Right atrium auricular region (tissue), 2 donors: ENCODE measurements around the gene SRP19. TPM values are rescaled to one million over a fixed set of nuclear protein-coding genes. Genes with fewer than 3 reads are reported as not detected.
A peak's percentile ranks its signal among the peaks of the same experiment; 100 is the strongest.

Source experiments
- DNase-seq: peaks from one replicate; pipeline ENCODE4 v3.0.0-alpha.2; 2019; ENCODE audit warnings: low spot score
- H3K27ac ChIP-seq, 2 donors: fragments of 200-600 bp; sonication (generic); 1 replicate in 1 of 2; 2 replicates in 1 of 2; pipeline ENCODE4 v1.5.1; 2016 to 2019
- H3K27me3 ChIP-seq, 2 donors: fragments of 200-600 bp; sonication (generic); one replicate each; pipeline versions ENCODE4 v1.5.1 to v1.6.0; 2017 to 2019
- H3K36me3 ChIP-seq: fragments of 200-600 bp; sonication (generic); one replicate; pipeline ENCODE4 v1.5.1; 2016
- H3K4me1 ChIP-seq, 2 donors: fragments of 200-600 bp; sonication (generic); one replicate each; pipeline versions ENCODE4 v1.5.1 to v1.6.0; 2017 to 2019
- H3K4me3 ChIP-seq, 2 donors: fragments of 200-600 bp; sonication (generic); 1 replicate in 1 of 2; 2 replicates in 1 of 2; pipeline ENCODE4 v1.5.1; 2017 to 2019; ENCODE audit warnings: mild to moderate bottlenecking in 1 of 2, moderate library complexity in 1 of 2
- H3K9me3 ChIP-seq, 2 donors: fragments of 200-600 bp; sonication (generic); one replicate each; pipeline ENCODE4 v1.5.1; 2019
- CTCF ChIP-seq, 2 donors: fragments of 200-600 bp; sonication (generic); IDR thresholded peaks; one replicate each; pipeline ENCODE4 v1.5.1; 2019; ENCODE audit warnings: antibody characterized with exemption in 2 of 2
- total RNA-seq, 2 donors: library from RNA; depleted of rRNA; stranded (reverse); fragments of >200 nt; gene quantifications; one replicate each; pipeline ENCODE4 v1.1.0, GENCODE V29; 2016

Gene SRP19
- total RNA-seq, 2 donors from 2014 or later: 48.0 to 57.7 TPM

GRCh38 chr5:112914584-112914983, 53.5 kb downstream of the SRP19 start:
- Histone ChIP-seq H3K27me3 (no peaks in the 10 kb centered on the region), H3K36me3 (peaks cover 18% of the 10 kb centered on the region), H3K27ac (peak overlapping the region; percentile 36 to 54), H3K4me1 (peaks cover 0 to 80% of the 10 kb centered on the region in 2 donors), H3K9me3 (no peaks in the 10 kb centered on the region), H3K4me3 (no peak overlapping the region)
- DNase-seq: no peak
- no peak for TF ChIP-seq CTCF (IDR thresholded peaks at IDR 0.05)

- TF ChIP-seq CTCF (IDR thresholded peaks at IDR 0.05): no peak
- Histone ChIP-seq H3K9me3 (no peaks in the 10 kb centered on the region), H3K4me1 (peaks cover 0 to 83% of the 10 kb centered on the region in 2 donors)
Measured at GRCh38 chr5:112915831-112916230, 54.7 kb downstream of the SRP19 start.

GRCh38 chr5:112917453-112917995, 56.4 kb downstream of the SRP19 start:
- DNase-seq: no peak
- Histone ChIP-seq H3K4me1 (peaks cover 0 to 77% of the 10 kb centered on the region in 2 donors), H3K4me3 (no peak overlapping the region), H3K9me3 (no peaks in the 10 kb centered on the region), H3K27ac (peak overlapping the region; percentile 23 to 70), H3K27me3 (no peaks in the 10 kb centered on the region), H3K36me3 (peaks cover 16% of the 10 kb centered on the region)
- no peak for TF ChIP-seq CTCF (IDR thresholded peaks at IDR 0.05)

More at GRCh38 chr5:112915831-112916230, 54.7 kb downstream of the SRP19 start:
- H3K27ac ChIP-seq: peak overlapping the region; percentile 36 to 54
- no peaks in the 10 kb centered on the region for H3K27me3 ChIP-seq
- peaks cover 16% of the 10 kb centered on the region for H3K36me3 ChIP-seq
- H3K4me3 ChIP-seq: no peak overlapping the region
- DNase-seq: no peak

GRCh38 chr5:112918136-112918535, 57.0 kb downstream of the SRP19 start:
- Histone ChIP-seq H3K27me3 (no peaks in the 10 kb centered on the region), H3K4me1 (peaks cover 0 to 79% of the 10 kb centered on the region in 2 donors), H3K27ac (no peak overlapping the region), H3K9me3 (no peaks in the 10 kb centered on the region), H3K4me3 (no peak overlapping the region), H3K36me3 (peaks cover 16% of the 10 kb centered on the region)
- TF ChIP-seq CTCF (IDR thresholded peaks at IDR 0.05): no peak
- DNase-seq: no peak

- Histone ChIP-seq H3K36me3 (peaks cover 16% of the 10 kb centered on the region), H3K27ac (no peak overlapping the region), H3K9me3 (no peaks in the 10 kb centered on the region), H3K27me3 (no peaks in the 10 kb centered on the region), H3K4me3 (no peak overlapping the region), H3K4me1 (peaks cover 0 to 80% of the 10 kb centered on the region in 2 donors)
- TF ChIP-seq CTCF (IDR thresholded peaks at IDR 0.05): no peak
- no peak for DNase-seq
Measured at GRCh38 chr5:112918679-112919078, 57.6 kb downstream of the SRP19 start.

Other genes with a start within 250 kb of the SRP19 start
- gene APC, start 123.4 kb upstream of the SRP19 start, total RNA-seq: 10 to 100 TPM; 38.3 to 50.9 TPM
- gene REEP5, start 60.9 kb downstream of the SRP19 start, total RNA-seq: 100 to 1,000 TPM in 1 of 2 donors, 10 to 100 TPM in 1; 77.7 to 140 TPM
- 10 to 100 TPM; 10.8 to 12.8 TPM for gene DCP2, start 115.5 kb downstream of the SRP19 start, total RNA-seq